Smooth muscle cell of the brain vasculature (primary cell): ENCODE measurements around the gene RAB40B.

ENCODE experiments used
- DNase-seq: peaks from one replicate; pipeline ENCODE4 v3.0.0-alpha.2; 2012; ENCODE audit warnings: low read depth, low spot score

Gene RAB40B

GRCh38 chr17:82692268-82692667 lies 6.2 kb downstream of the RAB40B start:
- DNase-seq, result no peak

DNA sequence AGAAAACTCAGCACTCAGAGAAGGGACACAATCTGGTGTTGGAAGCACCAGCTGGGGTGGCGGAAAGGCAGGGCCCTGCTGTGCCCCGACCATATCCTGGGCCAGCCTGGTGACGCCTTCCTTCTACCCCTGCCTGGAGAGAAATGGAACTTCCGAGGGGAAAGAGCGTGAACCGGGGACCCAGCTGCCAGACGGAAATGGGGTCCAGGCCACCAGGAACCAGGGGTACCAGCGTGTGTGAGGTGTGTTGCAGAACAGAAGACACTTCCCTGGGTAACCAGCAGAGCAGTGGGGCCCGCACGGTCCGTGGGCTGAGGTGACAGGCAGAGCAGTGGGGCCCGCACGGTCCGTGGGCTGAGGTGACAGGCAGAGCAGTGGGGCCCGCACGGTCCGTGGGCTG lies 6.8 kb downstream of the RAB40B start:
- no peak for DNase-seq

DNA sequence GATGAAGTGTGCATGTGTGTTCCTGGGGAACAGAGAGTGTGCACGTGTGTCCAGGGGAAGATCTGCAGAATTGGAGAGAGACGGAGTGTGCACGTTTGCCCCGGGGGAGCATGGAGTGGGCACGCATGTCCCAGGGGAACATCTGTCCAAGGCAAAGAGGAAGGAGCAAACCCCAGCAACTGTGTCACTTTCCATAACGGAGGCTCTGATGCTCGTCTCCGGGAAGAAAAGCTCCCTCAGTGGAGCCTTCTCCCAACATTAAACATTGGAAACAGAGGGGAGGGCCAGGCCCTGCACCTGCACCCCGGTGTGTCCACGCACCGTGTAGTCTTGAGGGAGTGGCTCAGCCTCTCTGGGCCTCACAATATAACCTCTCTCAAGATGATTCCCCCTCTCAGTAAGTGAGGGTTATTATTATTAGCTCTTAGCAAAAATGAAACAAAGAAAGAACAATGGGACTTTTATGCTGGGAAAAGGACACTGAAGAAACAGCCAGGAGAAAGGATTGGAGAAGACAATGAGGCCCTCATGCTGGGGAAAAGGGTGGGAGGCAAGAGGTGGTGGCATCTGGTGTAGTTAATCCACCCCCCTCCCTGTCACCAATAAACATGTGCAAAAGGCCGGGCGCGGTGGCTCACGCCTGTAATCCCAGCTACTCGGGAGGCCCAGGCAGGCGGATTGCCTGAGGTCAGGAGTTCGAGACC lies 7.6 kb downstream of the RAB40B start:
- DNase-seq, result no peak

- no peak for DNase-seq
Observed at GRCh38 chr17:82689077-82689476, 9.4 kb downstream of the RAB40B start.

- DNase-seq, result no peak
Observed at GRCh38 chr17:82687871-82688270, 10.6 kb downstream of the RAB40B start.

DNA sequence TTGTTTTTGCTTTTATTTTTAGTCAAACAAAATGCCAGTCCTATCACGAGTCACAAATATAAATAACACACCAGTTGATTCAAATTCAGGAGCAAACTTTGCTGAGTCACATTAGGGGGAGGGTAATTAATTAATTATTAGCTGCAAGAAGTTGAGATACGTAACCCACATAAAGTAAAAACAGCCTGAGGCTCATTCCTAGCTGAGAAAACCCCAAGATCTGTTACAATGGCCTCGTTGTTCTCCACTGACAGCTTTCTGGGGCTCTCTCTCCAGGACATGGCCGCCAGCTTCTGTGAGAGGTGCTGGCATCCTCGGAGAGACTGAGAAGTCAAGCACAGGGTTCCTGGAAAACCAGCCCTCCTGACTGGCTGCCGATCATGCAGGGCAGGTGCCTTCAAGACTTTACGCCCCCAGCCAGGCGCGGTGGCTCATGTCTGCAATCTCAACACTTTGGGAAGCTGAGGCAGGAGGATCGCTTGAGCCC lies 11.1 kb downstream of the RAB40B start:
- DNase-seq, result no peak

GRCh38 chr17:82686366-82687324 lies 11.9 kb downstream of the RAB40B start:
- no peak for DNase-seq

DNA sequence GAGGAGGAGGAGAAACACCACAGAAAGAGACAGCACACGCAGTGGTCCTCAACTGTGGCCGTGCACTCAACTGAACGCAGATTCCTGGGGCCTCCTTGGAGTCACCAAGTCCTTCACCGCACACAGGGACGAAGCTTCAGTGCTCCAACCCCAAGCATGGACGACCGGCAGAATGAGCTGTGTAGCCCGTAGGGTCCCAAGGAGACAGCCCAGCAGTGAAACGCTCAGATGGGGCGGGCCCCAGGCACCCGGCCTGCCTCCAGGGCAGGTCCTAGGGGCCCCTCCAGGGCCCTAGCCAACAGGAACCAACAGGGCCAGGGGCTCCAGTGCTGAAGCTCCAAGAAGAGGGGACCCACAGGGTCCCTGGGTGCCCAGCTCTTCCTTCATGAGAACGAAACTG lies 13.2 kb downstream of the RAB40B start:
- DNase-seq, result no peak

GRCh38 chr17:82684228-82684841 lies 14.2 kb downstream of the RAB40B start:
- DNase-seq, result no peak

- DNase-seq, result no peak
Observed at GRCh38 chr17:82683534-82683933, 15.0 kb downstream of the RAB40B start.

DNA sequence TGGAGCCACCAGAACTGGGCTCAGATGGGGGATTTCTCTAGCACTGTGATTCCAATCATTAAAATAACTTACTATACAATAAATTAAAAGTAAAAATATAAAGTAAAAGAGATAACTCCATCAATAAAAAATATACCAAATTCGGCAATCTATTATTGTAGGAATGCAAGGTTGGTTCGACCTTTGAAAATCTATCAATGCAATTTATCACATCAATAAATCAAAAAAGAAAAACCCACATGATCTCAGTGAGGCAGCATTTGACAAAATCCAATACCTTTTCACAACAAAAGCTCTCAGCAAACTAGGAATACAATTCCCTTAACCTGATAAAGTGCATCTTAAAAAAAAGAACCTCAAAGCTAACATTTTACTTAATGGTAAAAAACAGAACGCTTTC lies 17.0 kb downstream of the RAB40B start:
- DNase-seq, result no peak

DNA sequence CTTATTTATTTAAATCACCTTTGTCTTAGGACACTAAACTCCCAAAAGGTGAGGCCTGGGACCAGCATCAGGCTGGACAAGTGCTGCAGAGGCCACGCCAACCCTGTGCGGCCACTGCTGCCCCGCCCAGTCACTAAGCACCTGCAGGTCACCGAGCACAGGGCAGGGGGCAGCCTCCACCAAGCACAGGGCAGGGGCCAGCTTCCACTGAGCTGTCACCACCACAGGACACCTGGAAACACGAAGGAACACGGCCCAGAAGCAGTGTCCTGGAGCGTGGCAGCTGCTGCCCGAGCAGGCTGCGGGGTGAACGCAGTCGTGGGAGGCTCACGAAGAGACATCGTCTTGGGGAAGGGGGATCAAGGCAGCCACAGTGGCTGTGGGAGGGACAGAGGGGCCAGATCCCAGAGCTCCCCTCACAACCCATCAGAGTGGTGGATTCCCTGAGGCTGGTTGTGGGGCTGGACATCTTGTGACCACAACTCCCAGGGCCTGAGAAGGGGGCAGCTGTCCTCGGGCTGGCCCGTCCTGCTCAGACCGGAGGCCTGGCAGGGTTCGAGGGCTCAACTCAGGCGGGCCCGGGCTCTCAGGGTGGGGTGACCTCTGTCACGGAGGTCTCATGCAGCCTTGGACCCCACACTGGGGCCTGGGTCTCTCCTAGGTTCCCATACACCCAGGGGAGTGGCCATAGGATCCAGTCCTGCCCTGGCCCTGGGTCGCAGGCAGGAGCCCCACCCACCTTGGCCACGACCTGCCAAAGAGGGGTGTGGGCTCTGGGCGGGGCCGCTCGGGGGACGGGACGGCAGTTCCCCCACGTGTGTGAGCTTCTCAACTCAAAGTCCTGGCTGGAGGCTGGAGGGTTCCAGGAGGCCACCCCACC lies 18.7 kb downstream of the RAB40B start:
- DNase-seq, result no peak

- no peak for DNase-seq
Observed at GRCh38 chr17:82678265-82678891, 20.1 kb downstream of the RAB40B start.

- DNase-seq, result no peak
Observed at GRCh38 chr17:82677353-82677925, 21.1 kb downstream of the RAB40B start.

- DNase-seq, result no peak
Observed at GRCh38 chr17:82675476-82676245, 22.8 kb downstream of the RAB40B start.

DNA sequence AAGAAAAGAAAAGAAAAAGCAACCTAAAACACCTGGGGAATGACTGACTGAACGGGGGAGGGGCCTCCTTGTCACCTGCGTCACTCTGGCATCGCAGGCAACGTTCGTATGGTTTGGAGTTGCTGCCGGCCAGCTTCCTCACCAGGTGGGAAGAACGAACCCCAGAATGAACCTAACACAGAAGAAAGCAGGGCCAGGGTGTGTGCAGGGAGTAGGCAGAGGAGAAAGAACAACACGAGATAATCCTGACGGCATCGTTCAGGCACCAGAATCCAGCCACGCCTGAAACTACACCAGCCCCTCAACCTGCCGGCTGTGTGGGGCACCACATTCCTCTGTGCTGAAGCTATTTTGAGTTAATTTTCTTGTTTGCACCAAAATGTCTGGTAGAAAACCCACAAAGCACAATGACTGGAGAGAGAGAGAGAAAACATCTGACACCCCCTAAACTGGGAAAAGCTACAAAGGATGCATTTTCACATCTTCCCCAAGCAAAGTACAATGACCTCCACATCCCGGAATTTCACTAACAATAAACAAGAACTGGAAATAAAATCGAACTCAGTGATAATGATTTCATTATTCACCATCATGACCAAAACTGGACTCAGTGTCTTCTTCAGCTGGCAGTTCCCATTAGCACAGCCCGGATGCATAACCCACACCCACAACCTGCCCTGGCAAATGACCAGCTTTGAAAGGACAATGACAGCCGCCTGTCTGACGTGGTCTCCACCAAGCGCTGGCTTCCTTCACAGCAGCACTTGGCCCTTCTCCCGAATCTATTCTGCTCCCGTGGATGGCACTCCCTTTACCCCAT lies 23.6 kb downstream of the RAB40B start:
- DNase-seq, result no peak

DNA sequence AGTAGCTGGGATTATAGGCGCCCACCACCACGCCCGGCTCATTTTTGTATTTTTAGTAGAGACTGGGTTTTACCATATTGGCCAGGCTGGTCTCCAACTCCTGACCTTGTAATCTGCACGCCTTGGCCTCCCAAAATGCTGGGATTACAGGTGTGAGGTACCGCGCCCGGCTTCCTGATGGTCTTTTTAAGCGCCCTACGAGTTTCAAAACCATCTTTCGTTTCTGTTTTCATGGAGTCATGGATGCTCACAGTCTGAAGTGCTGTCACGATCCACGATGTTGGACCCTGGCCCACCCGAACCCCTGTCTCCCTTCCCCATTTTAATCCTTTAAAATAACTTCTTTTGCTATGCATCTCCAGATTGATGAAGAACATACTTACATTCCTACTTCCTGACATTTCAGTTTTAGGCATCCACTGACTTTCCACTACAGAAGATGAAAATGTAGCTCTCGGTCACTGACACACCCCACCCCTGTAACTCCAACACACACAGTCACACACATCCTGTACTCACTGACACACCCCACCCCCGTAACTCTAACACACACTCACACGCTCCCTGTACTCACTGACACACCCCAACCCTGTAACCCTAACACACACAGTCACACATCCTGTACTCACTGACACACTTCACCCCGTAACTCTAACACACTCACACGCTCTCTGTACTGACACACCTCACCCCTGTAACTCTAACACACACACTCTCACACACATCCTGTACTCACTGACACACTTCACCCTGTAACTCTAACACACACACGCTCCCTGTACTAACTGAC lies 27.6 kb downstream of the RAB40B start:
- DNase-seq, result no peak

DNA sequence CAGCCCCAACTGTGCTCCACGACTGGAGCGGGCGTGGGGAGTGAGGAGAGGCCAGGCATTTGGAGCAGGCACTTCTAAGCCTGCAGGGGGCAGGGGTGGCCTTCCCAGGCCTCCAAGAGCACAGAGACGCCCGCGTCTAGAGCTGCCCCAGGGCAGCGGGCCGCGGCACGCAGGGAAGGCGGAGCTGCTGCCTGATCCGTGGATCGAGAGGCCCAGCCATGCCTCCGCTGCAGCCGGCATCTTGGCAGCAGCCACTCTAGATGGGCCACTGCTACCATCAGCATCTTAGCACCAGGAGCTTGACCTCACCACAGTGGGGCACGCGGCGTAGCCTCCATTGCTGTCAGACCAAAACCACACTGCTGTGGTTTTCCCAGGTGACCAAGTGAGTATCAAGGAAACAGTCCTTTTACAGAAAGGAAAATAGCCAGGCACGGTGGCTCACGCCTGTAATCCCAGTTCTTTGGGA lies 29.8 kb downstream of the RAB40B start:
- no peak for DNase-seq
